HPDE6-E6E7 (cell line): ENCODE results near the gene ACADVL.
A peak's percentile ranks its signal among the peaks of the same experiment; 100 is the strongest.

ENCODE experiments used
- DNase-seq: peaks from one replicate; pipeline ENCODE4 v3.0.0; 2011; ENCODE audit warnings: missing footprints; ENCODE audit errors: extremely low spot score

The ACADVL gene

DNA sequence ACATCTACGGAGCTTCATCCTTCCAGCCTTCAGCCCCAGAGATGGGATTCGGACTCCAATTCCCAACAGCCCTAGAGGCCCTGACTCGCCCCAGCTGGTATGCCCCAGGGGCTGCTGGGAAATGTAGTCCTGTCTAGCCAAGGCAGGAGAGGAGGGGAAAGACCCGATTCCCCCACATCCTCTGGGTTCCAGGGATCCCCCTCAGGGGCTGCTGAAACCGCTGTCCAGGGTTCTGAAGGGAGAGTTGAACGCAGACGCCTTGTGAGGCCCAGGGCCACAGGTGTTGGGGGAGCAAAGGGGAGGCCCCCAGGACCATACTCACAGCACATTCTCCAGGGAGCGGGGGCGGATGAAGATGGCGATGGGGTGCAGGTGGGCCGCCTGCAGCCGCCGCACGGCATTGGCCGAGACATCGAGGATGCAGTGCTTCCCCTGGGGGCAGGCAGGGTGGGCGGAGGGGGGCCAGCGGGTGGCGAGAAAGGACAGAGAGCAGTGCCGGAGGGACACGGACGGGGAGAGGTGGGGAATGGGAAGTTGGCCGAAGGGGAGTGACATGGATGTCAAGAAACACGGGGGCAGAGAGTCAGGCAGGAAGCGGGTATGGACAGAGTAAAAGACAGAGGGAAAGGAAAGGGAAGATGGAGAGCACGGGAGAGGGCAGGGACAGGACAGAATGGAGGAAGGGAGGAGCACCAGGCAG is 28.0 kb upstream of the ACADVL start:
- DNase-seq: peak; percentile 48

DNA sequence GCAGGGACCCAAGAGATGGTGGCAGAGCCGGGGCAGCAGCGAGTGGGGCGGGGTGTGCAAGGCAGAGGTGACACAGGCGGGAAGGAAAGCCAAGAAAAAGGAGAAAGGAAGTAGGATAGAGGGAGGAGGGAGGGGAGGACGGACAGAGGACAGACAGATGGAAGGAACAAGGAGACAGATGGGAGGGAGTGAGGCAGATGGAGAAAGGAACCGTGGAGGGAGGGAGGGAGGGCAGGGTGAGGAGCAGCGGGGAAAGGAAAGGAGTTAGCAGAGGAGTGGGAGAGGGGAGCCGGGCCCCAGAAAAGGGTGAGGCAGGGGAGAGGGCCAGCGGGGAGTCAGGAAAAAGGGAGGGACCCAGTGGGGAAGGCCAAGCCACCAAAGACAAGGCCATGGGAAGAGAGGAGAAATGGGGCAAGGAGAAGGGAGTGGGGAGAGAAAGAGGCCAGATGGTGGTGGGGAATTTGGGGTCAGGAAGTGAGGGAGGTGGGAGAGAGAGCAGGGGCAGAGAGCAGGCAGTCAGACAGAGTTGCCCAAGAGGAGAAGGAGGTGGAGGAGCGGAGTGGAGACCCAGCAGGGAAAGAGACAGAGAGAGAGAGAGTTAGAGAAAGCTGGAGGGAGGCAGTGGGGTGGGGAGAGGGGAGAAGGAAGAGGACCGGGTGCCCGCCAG is 27.3 kb upstream of the ACADVL start:
- no peak for DNase-seq

DNA sequence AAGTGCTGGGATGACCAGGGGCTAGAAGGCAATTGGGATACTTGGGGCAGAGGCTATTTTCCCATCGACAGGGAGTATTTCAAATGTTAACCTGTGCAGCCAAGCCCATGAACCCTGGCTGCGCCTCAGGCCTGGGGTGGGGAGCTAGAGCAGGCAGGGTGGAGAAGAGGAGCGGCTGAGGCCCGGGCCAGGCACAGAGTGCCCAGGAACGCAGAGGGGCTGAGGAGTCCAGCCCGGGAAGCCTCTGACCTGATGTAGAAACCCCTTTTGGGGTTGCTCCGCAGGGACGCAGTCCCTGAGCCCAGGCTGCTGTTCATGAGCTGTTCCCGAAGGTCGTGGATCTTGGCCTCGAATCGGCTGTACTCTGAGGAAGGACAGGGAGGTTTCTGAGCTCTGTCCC is 23.8 kb upstream of the ACADVL start:
- DNase-seq: no peak

DNA sequence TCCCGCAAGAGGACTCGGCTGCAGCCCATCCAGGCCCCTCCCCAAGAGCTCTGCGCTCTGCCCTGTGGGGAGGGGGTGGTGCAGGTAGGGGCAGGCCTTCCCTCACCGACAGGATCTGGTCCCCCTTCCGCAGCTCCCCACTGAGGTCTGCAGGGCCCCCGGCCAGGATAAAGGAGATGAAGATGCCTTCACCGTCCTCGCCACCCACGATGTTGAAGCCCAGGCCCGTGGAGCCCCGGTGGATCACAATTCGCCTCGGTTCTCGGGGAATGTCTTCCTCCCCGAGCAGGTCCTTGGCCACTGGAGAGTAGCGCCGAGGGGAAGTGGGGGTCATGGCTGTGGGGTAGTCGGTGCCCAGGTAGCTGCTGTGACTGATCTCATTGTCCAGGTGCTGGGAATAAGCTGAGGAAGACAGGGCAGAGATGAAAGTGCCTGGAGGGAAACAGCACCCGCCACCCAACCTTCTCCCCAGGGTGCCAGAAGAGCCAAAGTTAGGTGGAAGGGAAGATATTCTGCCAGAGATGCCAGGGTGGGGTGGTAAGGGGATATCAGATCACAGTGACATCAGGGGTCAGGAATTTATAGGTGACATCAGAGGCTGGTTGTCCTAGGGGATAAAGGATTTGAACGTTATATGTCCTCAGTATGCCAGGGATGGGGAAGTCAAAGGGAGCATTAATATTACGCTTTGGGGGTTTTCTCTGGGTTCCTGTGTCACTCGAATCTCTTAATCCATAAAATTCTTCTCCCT is 22.9 kb upstream of the ACADVL start:
- DNase-seq: no peak

DNA sequence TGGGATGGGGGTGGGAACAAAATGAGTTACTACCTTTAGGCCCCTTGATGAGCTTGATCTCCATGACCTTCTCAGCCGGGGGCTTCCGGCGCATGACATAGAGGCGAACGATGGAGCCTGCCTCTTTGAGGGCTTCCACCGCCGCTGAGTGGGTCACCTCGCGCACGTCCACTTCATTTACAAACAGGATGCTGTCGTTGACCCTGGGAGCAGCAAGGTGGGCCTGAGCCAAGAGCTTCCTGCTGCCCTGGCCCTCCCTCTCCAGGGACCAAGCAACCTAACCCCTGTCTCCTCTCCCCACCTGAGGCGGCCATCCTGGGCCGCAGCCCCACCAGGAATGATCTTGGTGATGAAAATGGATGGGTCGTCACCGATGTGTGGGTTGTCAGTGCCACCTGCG is 16.3 kb upstream of the ACADVL start:
- no peak for DNase-seq

DNA sequence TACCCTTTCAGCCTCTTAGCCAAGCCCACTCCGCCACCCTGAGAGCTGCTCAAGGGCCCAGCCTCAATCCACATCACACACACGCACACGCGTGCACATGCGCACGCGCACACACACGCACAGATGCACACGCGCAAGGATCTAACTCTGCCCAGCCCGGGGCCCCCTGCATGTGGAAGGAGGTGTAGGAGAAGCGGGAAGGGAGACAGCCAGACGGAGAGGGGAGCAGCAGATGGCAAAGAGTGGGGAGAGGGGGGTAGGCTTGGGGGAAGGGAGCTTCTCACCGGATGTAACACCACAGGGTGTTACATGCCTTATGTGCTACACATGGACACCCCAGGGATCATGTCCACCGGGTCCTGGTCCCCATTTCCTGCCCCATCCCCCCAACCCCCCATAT is 15.4 kb upstream of the ACADVL start:
- DNase-seq: no peak

DNA sequence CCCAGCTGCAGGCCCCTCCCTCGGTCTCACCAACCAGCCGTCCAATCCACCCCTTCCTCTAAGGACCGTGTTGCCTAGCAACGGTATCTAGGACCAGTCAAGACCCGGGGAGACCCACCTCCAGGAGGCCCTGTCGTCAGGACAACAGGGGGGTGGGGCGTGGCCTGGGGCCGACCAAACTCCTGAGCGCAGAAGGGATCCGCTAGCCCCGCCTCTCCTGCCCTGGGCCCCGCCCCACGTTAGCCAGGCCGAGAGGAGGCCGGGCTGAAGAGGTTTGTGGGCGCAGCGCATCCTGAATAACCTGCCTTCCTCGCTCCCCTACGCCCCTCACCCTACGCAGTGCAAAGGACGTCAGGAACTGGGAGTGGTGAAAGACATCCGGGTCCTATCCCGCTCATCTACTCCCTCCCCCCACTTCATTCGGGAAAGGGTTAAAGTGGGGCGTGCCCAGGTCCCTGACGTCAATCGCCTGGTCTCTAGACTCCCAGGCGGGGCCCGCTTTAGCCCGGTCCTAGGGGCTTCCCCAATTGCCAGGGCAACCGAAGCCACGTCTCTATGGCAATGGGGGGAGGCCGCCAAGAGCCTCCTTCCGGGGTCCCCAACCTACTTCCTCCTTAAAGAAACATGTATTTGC is 14.8 kb upstream of the ACADVL start:
- DNase-seq: no peak

DNA sequence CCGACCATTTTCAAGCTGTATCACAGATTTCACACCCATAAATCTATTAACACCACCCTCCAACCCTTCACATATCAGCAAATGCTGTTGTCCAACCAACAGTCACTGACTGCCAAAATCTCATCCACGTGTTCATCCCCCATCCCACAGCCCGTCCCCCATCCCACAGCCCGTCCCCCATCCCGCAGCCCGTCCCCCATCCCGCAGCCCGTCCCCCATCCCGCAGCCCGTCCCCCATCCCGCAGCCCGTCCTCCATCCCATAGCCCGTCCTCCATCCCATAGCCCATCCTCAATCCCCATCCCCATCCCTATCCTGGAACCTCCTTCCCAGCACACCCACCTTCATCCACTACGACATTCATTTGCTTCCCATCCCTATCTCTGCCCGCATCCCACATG is 14.2 kb upstream of the ACADVL start:
- DNase-seq: no peak

DNA sequence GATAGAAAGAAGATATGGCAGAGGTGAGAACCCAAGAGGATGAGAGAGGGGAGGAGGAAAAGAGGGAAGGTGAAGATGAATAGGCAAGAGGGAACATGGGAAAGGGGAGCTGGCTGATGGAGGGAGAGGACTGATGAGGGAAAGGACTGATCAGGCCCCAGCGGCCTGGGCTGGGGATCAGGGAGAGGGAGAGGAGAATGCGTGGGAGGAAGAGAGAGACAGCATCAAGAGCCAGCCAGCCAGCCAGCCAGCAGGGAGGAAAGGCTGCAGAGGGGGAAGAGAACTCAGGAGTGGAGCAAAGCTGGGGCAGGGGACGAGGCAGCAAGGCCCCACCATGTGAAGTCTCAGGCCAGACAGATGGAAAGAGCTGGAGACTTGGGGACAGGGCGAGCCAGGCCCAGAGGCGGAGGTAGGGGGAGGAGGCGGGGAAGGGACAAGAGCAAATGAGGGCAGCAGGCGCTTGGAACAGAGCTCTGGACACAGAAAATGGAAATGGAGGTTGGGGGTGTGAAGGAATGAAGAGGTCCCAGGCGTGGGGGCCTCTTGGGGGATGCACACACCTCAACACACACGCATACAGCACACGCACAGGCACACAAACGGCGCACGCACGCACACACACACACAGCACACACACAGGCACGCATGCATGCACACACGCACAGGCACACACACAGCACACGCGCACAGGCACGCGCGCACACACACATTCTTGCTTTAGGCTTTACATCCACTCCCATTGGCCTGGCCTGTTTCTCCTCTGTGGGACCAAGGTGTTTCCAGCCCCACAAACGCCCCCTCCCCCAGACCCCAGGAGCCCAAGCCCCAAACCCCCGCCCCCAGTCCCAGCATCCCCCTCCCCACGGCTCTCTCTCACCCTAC is 12.4 kb upstream of the ACADVL start:
- DNase-seq: no peak

DNA sequence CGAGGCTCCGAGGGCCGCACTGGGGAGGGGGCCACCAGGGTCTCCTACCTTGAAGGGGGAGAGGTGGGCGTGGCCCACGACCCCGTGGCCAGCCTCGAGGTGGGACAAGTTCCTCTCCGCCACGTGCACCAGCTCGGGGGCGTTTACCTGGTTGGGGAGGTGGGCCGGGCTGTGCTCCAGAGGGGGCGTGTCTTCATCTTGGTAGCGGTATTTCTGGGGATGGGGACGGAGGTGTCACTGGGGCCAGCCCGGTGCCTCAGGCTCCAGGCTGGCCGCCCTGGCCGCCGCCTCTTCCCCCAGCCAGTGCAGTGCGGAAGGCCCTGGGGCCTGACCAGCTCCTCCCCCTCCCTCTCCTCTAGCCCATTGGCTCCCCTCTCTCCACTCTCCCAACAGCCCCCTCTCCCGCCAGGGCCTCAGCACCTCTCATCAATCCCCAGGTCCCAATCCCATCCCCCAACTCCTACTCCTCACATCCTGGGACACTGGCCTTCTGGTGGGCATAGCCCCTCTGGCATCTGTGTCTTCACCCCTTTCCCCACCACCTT is 11.6 kb upstream of the ACADVL start:
- DNase-seq: no peak

DNA sequence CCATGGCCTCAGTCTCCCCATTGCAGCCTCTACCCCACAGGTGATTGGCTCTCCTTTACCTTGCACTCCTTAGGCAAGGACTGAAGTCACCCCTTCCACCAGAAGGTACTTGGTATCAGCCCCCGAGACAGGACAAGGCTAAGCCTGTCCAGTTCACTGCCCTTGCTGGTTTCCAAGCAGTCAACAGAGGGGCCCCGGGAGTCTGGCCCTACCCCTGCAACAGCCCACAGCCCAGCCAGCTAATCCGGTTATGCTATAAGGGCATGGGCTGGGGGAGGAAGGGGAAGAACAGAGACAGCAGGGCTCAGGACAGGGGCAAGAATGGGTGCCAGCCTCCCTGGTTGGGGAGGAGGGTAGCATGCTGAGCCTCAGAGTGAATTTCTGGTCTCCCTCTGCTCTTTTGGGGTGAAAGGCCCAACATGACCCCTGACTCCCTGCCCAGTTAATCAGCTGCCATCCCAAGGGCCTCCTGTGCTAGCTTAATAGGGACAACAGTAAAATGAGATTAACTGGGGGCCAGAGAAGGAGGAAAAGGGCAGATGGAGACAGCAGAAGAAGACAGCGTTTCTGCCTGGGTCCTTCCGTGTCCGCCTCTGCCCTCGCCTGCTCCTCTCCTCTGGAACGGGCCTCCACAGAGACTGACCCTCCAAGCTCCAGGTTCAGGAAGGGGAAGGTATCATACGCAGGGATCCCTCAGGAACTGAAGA is 10.8 kb upstream of the ACADVL start:
- no peak for DNase-seq

DNA sequence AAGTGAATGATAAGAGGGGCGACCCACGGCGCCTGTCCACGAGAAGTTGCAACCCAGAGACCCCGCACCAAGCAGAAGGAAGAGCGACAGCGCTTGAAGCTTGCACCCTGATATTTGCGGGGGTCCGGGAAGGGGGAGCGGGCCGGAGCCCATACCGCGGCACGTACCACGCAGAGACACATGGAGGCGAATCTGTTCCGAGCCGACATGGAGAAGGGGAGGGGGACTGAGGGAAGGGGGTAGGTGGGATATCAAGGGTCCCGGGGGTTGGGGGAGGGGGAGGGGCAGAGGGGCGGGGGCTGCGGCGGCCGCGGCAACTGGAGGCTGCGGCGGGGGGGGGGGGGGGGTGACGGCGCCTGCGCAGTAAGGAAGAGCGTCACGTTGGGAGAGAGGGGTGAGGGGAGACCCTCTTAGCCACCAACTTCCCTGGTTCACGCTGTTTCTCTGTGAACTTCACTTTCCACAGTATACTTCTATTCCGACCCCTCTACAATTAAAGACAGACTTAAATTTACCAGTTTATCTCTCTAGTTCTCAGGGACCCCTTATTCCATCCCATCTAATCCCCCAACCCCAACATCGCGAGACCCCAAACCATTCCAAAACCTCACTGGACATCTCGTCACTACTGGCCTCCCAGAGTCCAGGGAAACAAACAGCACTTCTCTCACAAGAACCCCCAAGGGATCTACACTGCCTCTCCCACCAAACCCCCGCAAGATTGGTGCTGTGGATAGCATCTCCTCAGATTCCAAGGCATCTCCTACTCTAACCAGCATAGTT is 8.1 kb upstream of the ACADVL start:
- no peak for DNase-seq

DNA sequence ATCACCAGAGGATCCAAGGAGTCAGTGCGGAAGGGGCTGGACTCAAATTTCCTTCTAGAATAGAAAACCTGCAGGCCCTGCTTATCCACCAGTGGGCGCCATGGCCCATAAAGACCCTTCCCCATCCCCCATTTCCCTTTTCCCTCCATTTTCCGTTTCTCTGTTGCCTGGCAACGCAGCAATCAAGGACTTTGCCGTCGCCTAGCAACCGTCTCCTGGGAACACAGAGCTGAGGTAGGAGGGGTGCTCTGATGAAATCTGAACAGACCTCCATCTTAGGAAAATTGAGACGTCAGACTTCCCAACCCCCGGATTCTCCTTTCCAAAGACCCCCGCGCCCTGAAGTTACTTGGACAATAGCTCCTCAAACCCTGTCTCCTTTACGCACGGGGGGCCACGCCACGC is 5.8 kb upstream of the ACADVL start:
- DNase-seq: no peak

DNA sequence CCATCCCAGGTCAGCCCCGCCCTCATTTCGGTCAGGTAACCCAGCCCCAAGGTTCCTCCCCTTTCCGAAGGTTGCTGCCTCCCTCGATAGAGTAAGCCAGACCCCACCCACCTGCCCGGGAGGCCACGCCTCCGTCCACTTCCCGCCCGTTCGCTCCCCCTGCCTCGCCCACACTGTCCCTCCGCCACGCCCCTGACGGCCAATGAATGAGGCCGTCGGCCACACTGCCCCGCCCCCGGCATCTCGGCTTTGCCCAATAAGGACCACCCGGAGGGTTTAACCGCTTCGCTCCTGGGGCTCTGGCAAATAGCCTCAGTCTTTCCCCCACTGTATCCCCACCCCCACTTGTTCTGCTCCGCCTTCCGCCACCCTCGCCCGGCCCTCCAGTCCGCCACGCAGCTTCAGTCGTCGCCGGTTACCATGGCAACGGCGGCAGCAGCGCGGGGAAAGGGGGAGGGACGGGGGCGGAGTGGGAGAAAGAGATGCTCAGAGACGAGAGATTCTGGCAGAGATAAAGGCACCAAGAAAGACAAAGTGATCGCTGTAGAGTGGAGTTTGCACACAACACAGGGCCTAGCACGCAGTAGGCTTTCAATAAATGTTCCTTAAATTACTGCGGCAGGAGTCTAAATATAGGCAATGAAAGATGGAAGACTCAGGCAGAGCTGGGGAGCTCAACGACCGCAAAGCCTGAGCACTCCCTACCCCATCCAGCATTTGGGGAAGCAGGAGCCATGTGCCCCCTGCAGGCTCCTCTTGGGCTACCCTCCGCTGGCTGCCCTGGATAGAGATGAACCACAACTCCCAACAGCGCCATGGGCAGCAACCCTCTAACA is 5.2 kb upstream of the ACADVL start:
- DNase-seq: peak; percentile 92

DNA sequence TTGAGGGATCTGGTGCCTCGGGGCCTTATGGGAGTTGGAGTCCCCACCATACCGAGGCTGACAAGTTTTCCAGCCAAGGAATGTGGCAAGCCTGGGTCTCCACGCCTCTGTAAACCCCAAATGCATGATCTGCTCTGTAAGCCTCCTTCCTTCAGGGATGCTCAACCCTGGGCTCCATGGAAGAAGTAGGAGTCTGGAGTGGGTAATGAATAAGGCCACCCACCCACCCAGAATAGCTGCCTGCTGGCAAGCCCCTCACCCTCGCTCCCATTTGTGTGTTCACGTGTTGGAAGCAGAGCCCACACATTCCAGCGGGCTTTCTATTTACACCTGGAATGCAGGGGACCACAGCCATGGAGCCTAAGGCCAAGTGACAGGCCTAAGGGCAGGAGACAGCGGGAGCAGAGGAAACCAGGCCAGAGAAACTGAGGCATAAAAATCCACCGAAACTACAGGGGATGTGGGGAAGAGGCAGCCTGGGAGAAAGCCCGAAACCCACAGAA is 4.6 kb upstream of the ACADVL start:
- no peak for DNase-seq

DNA sequence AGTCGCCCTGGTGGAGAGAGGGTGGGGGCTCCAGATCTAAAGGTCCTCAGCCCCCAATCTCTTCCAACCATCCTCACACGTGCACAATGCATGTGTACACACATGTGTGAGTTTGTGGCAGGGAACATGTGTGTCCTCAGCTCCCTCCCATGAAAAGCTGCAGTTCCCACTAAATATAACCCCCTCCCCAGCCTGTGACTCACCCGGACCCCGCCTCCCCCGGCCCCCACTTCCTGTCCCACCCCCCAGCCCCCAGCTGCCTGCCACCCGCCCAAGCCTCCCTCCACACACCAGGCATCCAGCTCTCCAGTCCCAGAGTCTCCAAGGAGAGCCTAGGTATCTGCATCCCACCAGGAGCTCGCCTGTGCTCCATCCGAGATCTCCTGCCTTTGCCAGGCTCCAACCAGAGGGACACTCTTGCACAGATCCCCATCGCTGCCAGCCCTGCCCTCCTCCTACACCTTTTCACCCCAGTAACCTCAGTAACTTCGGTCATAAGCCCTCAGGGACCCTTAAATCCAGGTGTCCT is 4.0 kb upstream of the ACADVL start:
- DNase-seq: no peak

DNA sequence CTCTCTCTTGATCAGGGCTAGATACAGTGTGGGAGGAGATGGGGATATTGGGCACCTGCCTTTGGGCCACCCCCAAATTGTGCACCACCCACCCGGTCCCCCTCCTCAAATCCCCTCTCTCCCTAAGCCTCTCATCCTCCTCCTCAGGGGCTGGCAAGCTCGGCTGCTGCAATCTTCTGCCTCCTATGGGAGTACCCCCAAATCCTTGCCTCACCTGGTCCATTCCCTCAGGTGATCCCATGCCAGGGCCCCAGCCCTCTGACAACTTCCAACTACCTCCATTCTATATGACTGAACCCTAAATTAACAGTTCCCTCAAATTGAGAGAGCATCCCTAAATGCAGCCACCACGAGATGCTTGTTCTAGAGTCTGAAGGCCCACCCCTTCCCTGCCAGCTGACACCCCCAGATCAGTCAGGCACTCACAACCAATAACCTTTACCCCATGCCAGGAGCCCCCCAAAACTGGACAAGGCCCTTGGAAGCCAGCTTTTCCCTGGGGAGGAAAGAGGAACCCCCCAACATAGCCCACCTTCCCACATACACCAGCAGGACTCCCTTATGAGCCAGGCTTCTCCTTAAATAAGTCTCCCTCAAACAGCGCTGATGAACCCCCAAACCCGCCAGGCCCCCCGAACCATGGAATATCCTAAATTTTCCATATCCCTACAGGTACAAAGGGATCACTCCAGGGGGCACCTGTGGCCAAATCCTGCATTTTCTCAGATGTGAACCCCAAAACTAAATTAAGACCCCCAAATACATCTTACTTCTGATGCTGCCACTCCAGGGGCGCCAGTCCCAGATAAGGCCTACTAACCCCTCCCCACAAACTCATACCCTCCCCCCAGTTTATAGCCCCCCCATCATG is 3.3 kb upstream of the ACADVL start:
- DNase-seq: no peak
